Sigmoid colon (tissue), 7 donors: ENCODE results near the gene TXNRD3. TPM values are rescaled to one million over a fixed set of nuclear protein-coding genes. Genes with fewer than 3 reads are reported as not detected.

Experiments
- DNase-seq: peaks from one replicate; pipeline ENCODE4 v3.0.0-alpha.2; 2019
- H3K27ac ChIP-seq, 4 donors: fragments of 200-600 bp; sonication (generic); one replicate each; pipeline ENCODE4 v1.5.1; 2016 to 2019; ENCODE audit warnings: mild to moderate bottlenecking in 1 of 4
- H3K27me3 ChIP-seq, 3 donors: fragments of 200-600 bp; sonication (generic); one replicate each; pipeline ENCODE4 v1.5.1; 2019; ENCODE audit warnings: mild to moderate bottlenecking in 1 of 3
- H3K36me3 ChIP-seq, 4 donors: fragments of 200-600 bp; sonication (generic); one replicate each; pipeline ENCODE4 v1.5.1; 2016 to 2019
- H3K4me1 ChIP-seq, 4 donors: fragments of 200-600 bp; sonication (generic); one replicate each; pipeline ENCODE4 v1.5.1; 2017 to 2019
- H3K4me3 ChIP-seq, 4 donors: fragments of 200-600 bp; sonication (generic); one replicate each; pipeline ENCODE4 v1.5.1; 2017 to 2019; ENCODE audit warnings: mild to moderate bottlenecking in 2 of 4, moderate library complexity in 1 of 4
- H3K9me3 ChIP-seq, 4 donors: fragments of 200-600 bp in 3 of 4; sonication (generic) in 3 of 4; one replicate each; pipeline versions ENCODE4 v1.5.1 to v1.6.1; 2013 to 2019
- EP300 ChIP-seq, 4 donors: sonication (generic); formaldehyde crosslinking; IDR thresholded peaks; one replicate each; pipeline ENCODE4 v1.6.1; 2017; ENCODE audit warnings: antibody characterized with exemption in 4 of 4
- POLR2A ChIP-seq, 2 donors: fragments of 450-650 bp; IDR thresholded peaks; one replicate each; pipeline ENCODE4 v1.6.1; 2016; ENCODE audit warnings: antibody characterized with exemption in 2 of 2, mild to moderate bottlenecking in 2 of 2, moderate library complexity in 2 of 2
- POLR2AphosphoS5 ChIP-seq, 4 donors: sonication (generic); formaldehyde crosslinking; IDR thresholded peaks; one replicate each; pipeline ENCODE4 v1.6.1; 2017; ENCODE audit warnings: antibody characterized with exemption in 4 of 4
- WGBS, 2 donors: extraction: QIAGEN DNeasy Blood & Tissue Kit; methylation state at CpG; one replicate each; pipeline ENCODE4 v1.1.7; 2013; 5-methylcytosine and 5-hydroxymethylcytosine counted together
- intact Hi-C: fragments of 100-400 bp; cut with DNase I; formaldehyde crosslinking; loops from one replicate; pipeline ENCODE4 v1.15.1; 2023
- polyA plus RNA-seq, 3 donors: library from polyadenylated mRNA; stranded (reverse); fragments of 200-250 nt; gene quantifications; one replicate each; pipeline ENCODE4 v1.2.3, GENCODE V29; 2013
- small RNA-seq, 3 donors: library from RNA; depleted of rRNA; stranded (forward); fragments of <200 nt; gene quantifications; one replicate each; pipeline ENCODE3, GENCODE V24; 2016
- total RNA-seq, 4 donors: library from RNA; depleted of rRNA; stranded (reverse); fragments of >200 nt; gene quantifications; one replicate each; pipeline ENCODE4 v1.1.0, GENCODE V29; 2016
- TF ChIP-seq, protein P1 (sequence below), 4 experiments: fragments of 450-650 bp in 3 of 4; fragments of 200-600 bp in 1 of 4; IDR thresholded peaks; one replicate each; pipeline ENCODE4 v1.5.1; 2016 to 2019; ENCODE audit warnings: antibody characterized with exemption in 4 of 4, mild to moderate bottlenecking in 3 of 4, moderate library complexity in 2 of 4
- donor health status: healthy with polysubstance abuse.
- donor health status: Bipolar disorder and iron deficiency.
- donor health status: healthy.

The TXNRD3 gene
- total and polyA plus RNA-seq, 7 donors: 2.5 to 21.4 (median 13.2) TPM

DNA sequence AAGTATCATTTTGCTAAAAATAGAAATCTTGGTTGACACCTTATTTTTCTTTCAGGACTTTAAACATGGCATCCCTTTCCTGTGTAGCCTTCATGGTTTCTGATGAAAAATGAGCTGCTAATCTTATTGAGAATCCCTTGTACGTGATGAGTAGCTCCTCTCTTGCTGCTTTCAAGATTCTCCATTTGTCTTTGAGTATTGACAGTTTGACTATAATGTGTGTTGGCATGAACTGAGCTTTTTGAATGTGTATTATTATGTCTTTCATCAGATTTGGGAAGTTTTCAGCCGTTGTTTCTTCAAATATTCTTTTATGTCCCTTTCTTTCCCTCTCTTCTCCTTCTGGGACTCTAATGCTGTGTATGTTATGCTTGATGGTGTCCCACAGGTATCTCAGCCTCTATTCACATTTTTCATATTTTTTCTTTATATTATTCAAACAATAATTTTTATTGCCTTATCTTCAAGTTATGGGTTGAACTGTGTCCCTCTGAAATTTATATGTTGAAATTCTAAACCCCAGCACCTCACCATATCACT, 92.1 kb downstream of the TXNRD3 start:
- H3K36me3 ChIP-seq: no peaks in the 10 kb centered on the region
- peaks cover 0 to 5% (median 0%) of the 10 kb centered on the region in 3 donors for H3K27me3 ChIP-seq
- intact Hi-C loops: no loop called here
- DNase-seq: no peak
- WGBS, 2 donors: 58 to 88% methylated on average over 2 of the region's 2 CpGs
- H3K4me1 ChIP-seq: no peaks in the 10 kb centered on the region
- H3K9me3 ChIP-seq: peaks cover 0 to 7% (median 0%) of the 10 kb centered on the region in 4 donors
- TF ChIP-seq, protein P1, sequence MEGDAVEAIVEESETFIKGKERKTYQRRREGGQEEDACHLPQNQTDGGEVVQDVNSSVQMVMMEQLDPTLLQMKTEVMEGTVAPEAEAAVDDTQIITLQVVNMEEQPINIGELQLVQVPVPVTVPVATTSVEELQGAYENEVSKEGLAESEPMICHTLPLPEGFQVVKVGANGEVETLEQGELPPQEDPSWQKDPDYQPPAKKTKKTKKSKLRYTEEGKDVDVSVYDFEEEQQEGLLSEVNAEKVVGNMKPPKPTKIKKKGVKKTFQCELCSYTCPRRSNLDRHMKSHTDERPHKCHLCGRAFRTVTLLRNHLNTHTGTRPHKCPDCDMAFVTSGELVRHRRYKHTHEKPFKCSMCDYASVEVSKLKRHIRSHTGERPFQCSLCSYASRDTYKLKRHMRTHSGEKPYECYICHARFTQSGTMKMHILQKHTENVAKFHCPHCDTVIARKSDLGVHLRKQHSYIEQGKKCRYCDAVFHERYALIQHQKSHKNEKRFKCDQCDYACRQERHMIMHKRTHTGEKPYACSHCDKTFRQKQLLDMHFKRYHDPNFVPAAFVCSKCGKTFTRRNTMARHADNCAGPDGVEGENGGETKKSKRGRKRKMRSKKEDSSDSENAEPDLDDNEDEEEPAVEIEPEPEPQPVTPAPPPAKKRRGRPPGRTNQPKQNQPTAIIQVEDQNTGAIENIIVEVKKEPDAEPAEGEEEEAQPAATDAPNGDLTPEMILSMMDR (IDR thresholded peaks at IDR 0.05): no peak
- no peak overlapping the region for H3K4me3 ChIP-seq
- H3K27ac ChIP-seq: no peak overlapping the region

DNA sequence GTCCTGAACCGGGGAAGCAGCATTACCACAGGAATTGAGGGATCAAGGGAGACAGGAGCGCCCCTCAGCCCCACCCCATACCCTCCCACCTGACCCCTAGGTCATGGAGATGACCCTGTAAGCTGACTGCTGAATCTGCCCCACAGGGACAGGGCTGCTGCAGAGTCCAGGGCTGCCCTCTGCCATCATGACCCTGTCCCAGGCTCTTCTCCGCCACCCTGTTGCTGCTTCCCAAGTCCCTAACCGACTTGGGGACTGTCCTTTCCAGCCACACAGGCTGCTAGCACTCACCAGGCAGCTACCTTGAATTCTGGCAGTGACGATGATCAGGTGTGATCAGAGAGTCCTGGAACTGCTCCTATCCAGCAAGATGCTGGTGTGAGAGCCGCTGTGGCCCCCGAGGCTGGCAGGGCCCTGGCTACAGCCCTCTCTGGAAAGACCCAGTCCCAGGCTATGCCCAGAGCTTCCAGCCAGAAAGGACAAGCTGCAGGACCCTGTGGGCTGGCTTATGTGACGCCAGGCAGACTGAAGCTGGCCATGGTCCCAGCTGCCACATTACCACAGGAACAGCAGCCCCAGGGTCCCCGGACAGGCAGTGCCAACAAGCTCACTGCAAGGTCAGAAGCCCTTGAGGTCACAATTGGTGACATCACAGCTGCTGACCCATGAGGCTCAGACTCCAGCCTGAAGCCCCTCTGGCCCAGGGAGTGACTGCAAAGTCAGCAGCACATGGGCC, 96.4 kb downstream of the TXNRD3 start, which contains the start of gene C3orf22:
TSS of gene C3orf22 (minus strand) at position 597 of the 736 bp plus-strand sequence. CDS start 5,542 bp downstream, outside the sequence.
- TF ChIP-seq POLR2AphosphoS5 (IDR thresholded peaks at IDR 0.05) (no peak), EP300 (IDR thresholded peaks at IDR 0.05) (no peak), POLR2A (IDR thresholded peaks at IDR 0.05) (no peak)
- TF ChIP-seq, protein P1 (IDR thresholded peaks at IDR 0.05): no peak
- 72 to 83% methylated on average over 9 of the region's 9 CpGs for WGBS, 2 donors
- no peak within 1 kb of the TSS for H3K27ac ChIP-seq

DNA sequence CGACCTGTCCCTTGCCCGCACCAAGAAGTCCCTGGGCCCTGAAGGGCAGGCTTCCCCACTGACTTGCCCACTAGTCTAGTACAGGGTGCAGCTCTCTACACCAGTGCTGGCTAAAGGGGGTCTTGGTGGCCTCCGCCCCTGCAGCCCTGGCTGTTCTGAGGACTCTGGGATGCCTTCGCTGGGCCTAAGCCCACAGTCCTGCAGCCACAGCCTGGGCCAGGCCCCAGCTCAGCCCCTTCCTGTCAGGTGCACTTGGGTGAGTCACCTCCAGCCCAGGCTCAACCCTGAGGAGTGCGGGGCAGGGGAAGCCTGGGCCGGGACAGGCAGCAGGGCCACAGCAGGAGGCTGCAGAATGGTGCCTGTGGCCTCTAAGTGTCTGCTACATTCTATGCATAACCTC, 97.2 kb downstream of the TXNRD3 start:
- H3K4me3 ChIP-seq: no peak overlapping the region
- H3K27me3 ChIP-seq: no peaks in the 10 kb centered on the region
- intact Hi-C loops: no loop called here
- no peak for DNase-seq
- no peaks in the 10 kb centered on the region for H3K36me3 ChIP-seq
- no peaks in the 10 kb centered on the region for H3K4me1 ChIP-seq
- H3K9me3 ChIP-seq: peaks cover 0 to 7% (median 0%) of the 10 kb centered on the region in 4 donors
- WGBS, 2 donors: 83% methylated on average over 6 of the region's 6 CpGs
- no peak overlapping the region for H3K27ac ChIP-seq
- TF ChIP-seq POLR2A (IDR thresholded peaks at IDR 0.05): no peak

More for the DNA sequence above, 96.4 kb downstream of the TXNRD3 start, which contains the start of gene C3orf22:
- intact Hi-C loops: no loop called here
- DNase-seq: peak; percentile 36
- H3K27me3 ChIP-seq: no peaks in the 10 kb centered on the region
- H3K36me3 ChIP-seq: no peaks in the 10 kb centered on the region
- no peak within 1 kb of the TSS for H3K4me3 ChIP-seq
- H3K9me3 ChIP-seq: peaks cover 0 to 7% (median 0%) of the 10 kb centered on the region in 4 donors
- H3K4me1 ChIP-seq: no peaks in the 10 kb centered on the region

DNA sequence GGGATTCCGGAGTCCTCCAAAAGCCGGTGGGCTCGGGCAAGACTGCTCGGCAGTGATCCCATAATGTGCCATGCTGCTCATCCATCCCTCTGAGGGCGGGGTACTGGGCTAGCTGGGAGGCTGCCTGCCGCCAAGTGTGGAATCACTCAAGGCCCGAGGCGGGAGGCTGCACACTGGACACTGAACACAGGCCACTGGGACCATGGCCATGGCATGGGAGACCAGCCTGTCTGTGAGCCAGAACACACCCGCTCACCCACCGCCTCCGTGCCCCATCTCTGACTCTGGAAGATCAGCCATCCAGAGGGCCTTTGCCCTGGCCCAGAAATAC, 97.5 kb downstream of the TXNRD3 start:
- DNase-seq: peak; percentile 50
- 95% methylated on average over 11 of the region's 11 CpGs for WGBS, 2 donors
- TF ChIP-seq, protein P1 (IDR thresholded peaks at IDR 0.05): no peak
- TF ChIP-seq EP300 (IDR thresholded peaks at IDR 0.05) (no peak), POLR2A (IDR thresholded peaks at IDR 0.05) (no peak)

More for the DNA sequence above, 97.5 kb downstream of the TXNRD3 start:
- Histone ChIP-seq H3K4me1 (no peaks in the 10 kb centered on the region), H3K4me3 (no peak overlapping the region), H3K27me3 (no peaks in the 10 kb centered on the region), H3K36me3 (no peaks in the 10 kb centered on the region), H3K27ac (no peak overlapping the region), H3K9me3 (peaks cover 0 to 7% (median 0%) of the 10 kb centered on the region in 4 donors)
- intact Hi-C loops: no loop called here

Small RNAs within 50 kb of the gene (small RNA-seq; reads per million reads assigned to genes)
- gene RNA5SP138: 0.15 to 0.86 (median 0.48) reads per million in 3 donors

Other genes with a start within 250 kb of the TXNRD3 start
- 10 to 100 TPM; 26.4 to 33.8 (median 28.9) TPM for gene ZXDC, start 179.2 kb downstream of the TXNRD3 start, total RNA-seq
- 10 to 100 TPM in 1 of 3 donors, 1 to 10 TPM in 2; 5.5 to 14.4 (median 6.0) TPM for gene ZXDC, start 179.2 kb downstream of the TXNRD3 start, polyA plus RNA-seq
- gene UROC1, start 137.4 kb downstream of the TXNRD3 start, total RNA-seq: not detected
- under 1 TPM in 1 of 3 donors, not detected in 2; 0.03 TPM for gene UROC1, start 137.4 kb downstream of the TXNRD3 start, polyA plus RNA-seq
- gene CHST13, start 131.0 kb downstream of the TXNRD3 start, total RNA-seq: under 1 TPM in 1 of 4 donors, not detected in 3; 0.66 TPM
- gene CHST13, start 131.0 kb downstream of the TXNRD3 start, polyA plus RNA-seq: under 1 TPM; 0.25 to 0.60 (median 0.46) TPM
- gene C3orf22, start 96.2 kb downstream of the TXNRD3 start, total RNA-seq: under 1 TPM in 1 of 4 donors, not detected in 3; 0.54 TPM
- gene C3orf22, start 96.2 kb downstream of the TXNRD3 start, polyA plus RNA-seq: not detected
- 10 to 100 TPM in 3 of 4 donors, 1 to 10 TPM in 1; 8.0 to 20.9 (median 14.1) TPM for gene CHCHD6, start 49.1 kb upstream of the TXNRD3 start, total RNA-seq
- 10 to 100 TPM; 11.8 to 15.5 (median 14.4) TPM for gene CHCHD6, start 49.1 kb upstream of the TXNRD3 start, polyA plus RNA-seq